ENCODE measurements around the gene ATP5MC3.
"Not testable (repeated sequence)": the region's sequence is repeated elsewhere in the genome, so short reads cannot be mapped to it uniquely, and the experiment has no call there.

Gene ATP5MC3

GRCh38 chr2:175181104-175181876 lies at the start of gene ATP5MC3:
Gene ATP5MC3, minus strand, starts transcription at chr2:175181710. Its CDS starts 317 bp downstream, at chr2:175181393.
- Histone ChIP-seq H3K9me3 (ENCODE audit: control insufficient read depth, low read depth, low read length) (no peaks in the 10 kb centered on the region), H3K27ac (ENCODE audit: low read length) (peak within 1 kb of the TSS; percentile 59), H3K4me3 (ENCODE audit: low read length) (peak within 1 kb of the TSS; percentile 98), H3K9ac (ENCODE audit: low read length) (peak within 1 kb of the TSS; percentile 90), H3K36me3 (ENCODE audit: control insufficient read depth, low read depth, low read length) (peaks cover 35% of the 10 kb centered on the region), H3K27me3 (ENCODE audit: control insufficient read depth, insufficient read depth, low read length) (no peaks in the 10 kb centered on the region), H3K4me1 (ENCODE audit: control insufficient read depth, low read depth, low read length) (peaks cover 5% of the 10 kb centered on the region)

- not testable (repeated sequence) for H3K4me1 ChIP-seq (ENCODE audit: control insufficient read depth, low read depth, low read length); H3K9ac ChIP-seq (ENCODE audit: low read length); H3K27me3 ChIP-seq (ENCODE audit: control insufficient read depth, insufficient read depth, low read length); H3K36me3 ChIP-seq (ENCODE audit: control insufficient read depth, low read depth, low read length); H3K9me3 ChIP-seq (ENCODE audit: control insufficient read depth, low read depth, low read length); H3K27ac ChIP-seq (ENCODE audit: low read length); H3K4me3 ChIP-seq (ENCODE audit: low read length)
Measured at GRCh38 chr2:175228601-175229000, 47.1 kb upstream of the ATP5MC3 start.

- Histone ChIP-seq H3K27ac (ENCODE audit: low read length) (no peak overlapping the region), H3K4me3 (ENCODE audit: low read length) (no peak overlapping the region), H3K4me1 (ENCODE audit: control insufficient read depth, low read depth, low read length) (no peaks in the 10 kb centered on the region), H3K9me3 (ENCODE audit: control insufficient read depth, low read depth, low read length) (no peaks in the 10 kb centered on the region), H3K9ac (ENCODE audit: low read length) (no peak overlapping the region), H3K27me3 (ENCODE audit: control insufficient read depth, insufficient read depth, low read length) (no peaks in the 10 kb centered on the region), H3K36me3 (ENCODE audit: control insufficient read depth, low read depth, low read length) (no peaks in the 10 kb centered on the region)
Measured at GRCh38 chr2:175228179-175228578, 46.7 kb upstream of the ATP5MC3 start.

DNA sequence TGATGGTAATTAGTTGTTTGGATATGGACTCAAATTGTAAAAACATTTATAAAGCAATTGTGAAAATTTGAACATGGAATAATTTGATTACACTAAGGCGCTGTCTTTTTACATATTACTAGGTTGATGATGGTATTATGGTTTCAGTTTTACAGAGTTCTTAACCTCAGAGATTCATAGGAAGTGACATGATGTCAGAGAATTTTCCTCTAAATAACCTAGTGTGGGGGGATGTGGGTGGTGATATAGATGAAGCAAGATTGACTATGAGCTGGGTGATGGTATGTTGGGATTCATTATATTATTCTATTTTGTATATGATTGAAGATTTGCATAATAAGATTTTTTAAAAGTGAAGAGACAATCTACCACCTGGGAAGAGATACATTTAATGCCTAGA lies 45.9 kb upstream of the ATP5MC3 start:
- no peak overlapping the region for H3K9ac ChIP-seq (ENCODE audit: low read length)
- no peaks in the 10 kb centered on the region for H3K27me3 ChIP-seq (ENCODE audit: control insufficient read depth, insufficient read depth, low read length)
- no peaks in the 10 kb centered on the region for H3K9me3 ChIP-seq (ENCODE audit: control insufficient read depth, low read depth, low read length)

DNA sequence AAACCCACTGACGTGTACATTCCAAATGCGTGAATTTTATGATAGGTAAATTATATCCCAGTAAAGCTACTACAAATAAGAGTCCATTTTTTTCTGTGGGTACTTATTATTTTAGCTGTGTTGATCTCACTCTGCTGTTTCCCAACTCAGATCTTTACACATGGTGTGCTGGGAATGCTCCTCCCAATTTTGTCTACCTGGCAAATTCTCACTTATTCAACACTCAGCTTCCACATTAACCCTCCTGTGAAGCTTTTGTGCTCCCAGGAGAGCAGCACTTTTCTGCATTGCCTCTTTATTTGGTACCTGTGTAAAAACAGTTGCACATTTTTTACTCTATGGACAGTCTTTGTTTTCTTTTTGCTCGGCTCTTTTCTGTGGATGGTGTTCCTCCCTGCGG lies 38.6 kb upstream of the ATP5MC3 start:
- no peaks in the 10 kb centered on the region for H3K9me3 ChIP-seq (ENCODE audit: control insufficient read depth, low read depth, low read length)
- H3K4me3 ChIP-seq (ENCODE audit: low read length) = no peak overlapping the region
- no peaks in the 10 kb centered on the region for H3K4me1 ChIP-seq (ENCODE audit: control insufficient read depth, low read depth, low read length)
- H3K9ac ChIP-seq (ENCODE audit: low read length) = no peak overlapping the region
- H3K27me3 ChIP-seq (ENCODE audit: control insufficient read depth, insufficient read depth, low read length) = no peaks in the 10 kb centered on the region
- no peak overlapping the region for H3K27ac ChIP-seq (ENCODE audit: low read length)
- no peaks in the 10 kb centered on the region for H3K36me3 ChIP-seq (ENCODE audit: control insufficient read depth, low read depth, low read length)

More for the DNA sequence above, 45.9 kb upstream of the ATP5MC3 start:
- Histone ChIP-seq H3K27ac (ENCODE audit: low read length) (no peak overlapping the region), H3K4me3 (ENCODE audit: low read length) (no peak overlapping the region), H3K4me1 (ENCODE audit: control insufficient read depth, low read depth, low read length) (no peaks in the 10 kb centered on the region), H3K36me3 (ENCODE audit: control insufficient read depth, low read depth, low read length) (no peaks in the 10 kb centered on the region)

DNA sequence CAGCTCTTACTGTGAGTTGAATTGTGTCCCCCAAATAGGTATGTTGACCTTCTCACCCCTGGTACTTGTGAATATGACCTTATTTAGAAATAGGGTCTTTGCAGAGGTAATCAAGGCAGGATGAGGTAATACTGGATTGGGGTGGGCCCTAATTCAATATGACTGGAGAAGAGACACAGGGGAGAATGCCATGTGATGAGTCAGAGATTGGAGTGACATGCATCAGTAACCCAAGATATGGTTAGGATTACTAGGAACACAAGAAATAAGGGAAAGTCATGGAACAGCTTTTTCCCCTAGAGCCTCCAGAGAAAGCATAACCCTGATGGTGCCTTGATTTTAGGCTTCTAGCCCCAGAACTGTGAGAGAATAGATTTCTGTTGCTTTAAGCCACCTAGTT lies 37.0 kb upstream of the ATP5MC3 start:
- Histone ChIP-seq H3K27me3 (ENCODE audit: control insufficient read depth, insufficient read depth, low read length) (no peaks in the 10 kb centered on the region), H3K9me3 (ENCODE audit: control insufficient read depth, low read depth, low read length) (no peaks in the 10 kb centered on the region), H3K9ac (ENCODE audit: low read length) (no peak overlapping the region), H3K4me1 (ENCODE audit: control insufficient read depth, low read depth, low read length) (no peaks in the 10 kb centered on the region), H3K27ac (ENCODE audit: low read length) (no peak overlapping the region), H3K4me3 (ENCODE audit: low read length) (no peak overlapping the region), H3K36me3 (ENCODE audit: control insufficient read depth, low read depth, low read length) (no peaks in the 10 kb centered on the region)

DNA sequence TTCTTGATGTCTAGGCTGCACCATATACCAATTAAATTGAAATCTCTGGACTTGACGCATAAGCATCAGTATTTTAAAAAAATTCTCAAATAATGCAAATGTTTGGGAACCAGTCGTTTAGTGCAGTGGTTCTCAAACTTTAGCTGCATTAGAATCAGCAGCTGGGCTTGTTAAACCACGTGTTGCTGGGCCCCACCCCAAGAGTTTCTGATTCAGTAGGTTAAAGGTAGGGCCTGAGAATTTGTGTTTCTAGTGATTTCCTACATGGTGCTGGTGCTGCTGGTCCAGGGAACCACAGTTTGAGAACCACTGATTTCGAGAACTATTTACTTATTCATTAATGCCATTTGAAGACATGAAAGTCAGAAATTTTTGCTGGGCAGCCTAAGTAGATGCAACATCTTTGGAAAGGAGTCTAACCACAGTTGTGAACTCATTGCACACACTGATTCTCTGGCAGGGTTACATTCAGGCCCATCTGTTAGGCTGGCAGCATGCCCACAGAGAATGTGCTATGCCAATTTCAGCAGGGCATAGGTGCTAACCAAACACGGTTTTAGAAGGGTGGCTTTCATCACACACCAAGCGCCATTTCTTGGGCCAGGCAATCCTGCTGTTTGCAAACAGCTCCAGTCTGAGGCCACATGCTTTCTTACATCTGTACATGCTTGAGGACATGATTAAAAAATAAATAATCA lies 26.4 kb upstream of the ATP5MC3 start:
- Histone ChIP-seq H3K27ac (ENCODE audit: low read length) (no peak overlapping the region), H3K4me1 (ENCODE audit: control insufficient read depth, low read depth, low read length) (no peaks in the 10 kb centered on the region), H3K9ac (ENCODE audit: low read length) (no peak overlapping the region), H3K27me3 (ENCODE audit: control insufficient read depth, insufficient read depth, low read length) (no peaks in the 10 kb centered on the region), H3K9me3 (ENCODE audit: control insufficient read depth, low read depth, low read length) (no peaks in the 10 kb centered on the region), H3K36me3 (ENCODE audit: control insufficient read depth, low read depth, low read length) (no peaks in the 10 kb centered on the region), H3K4me3 (ENCODE audit: low read length) (no peak overlapping the region)

DNA sequence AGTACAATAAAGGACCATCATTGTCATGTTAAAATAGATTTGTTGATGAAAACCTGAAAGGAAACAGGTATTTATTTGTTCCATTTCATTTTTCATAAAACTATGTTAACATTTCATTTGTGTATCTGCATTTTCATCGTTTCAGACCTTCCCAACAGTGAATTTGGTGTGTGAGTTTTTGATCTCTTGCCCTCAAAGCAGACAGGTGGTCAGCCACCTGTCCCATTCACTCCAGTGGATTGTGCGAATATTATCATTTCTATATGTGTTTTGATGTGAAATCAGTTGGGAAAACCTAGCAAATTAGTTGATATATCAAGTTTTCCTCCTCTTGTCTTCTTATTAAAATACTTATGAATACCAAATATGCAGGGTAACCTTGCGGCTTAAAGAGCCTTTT lies 25.4 kb upstream of the ATP5MC3 start:
- H3K9ac ChIP-seq (ENCODE audit: low read length) = no peak overlapping the region
- no peak overlapping the region for H3K27ac ChIP-seq (ENCODE audit: low read length)
- H3K4me1 ChIP-seq (ENCODE audit: control insufficient read depth, low read depth, low read length) = no peaks in the 10 kb centered on the region
- H3K4me3 ChIP-seq (ENCODE audit: low read length) = no peak overlapping the region
- no peaks in the 10 kb centered on the region for H3K36me3 ChIP-seq (ENCODE audit: control insufficient read depth, low read depth, low read length)
- no peaks in the 10 kb centered on the region for H3K9me3 ChIP-seq (ENCODE audit: control insufficient read depth, low read depth, low read length)
- no peaks in the 10 kb centered on the region for H3K27me3 ChIP-seq (ENCODE audit: control insufficient read depth, insufficient read depth, low read length)

- Histone ChIP-seq H3K4me3 (ENCODE audit: low read length) (no peak overlapping the region), H3K4me1 (ENCODE audit: control insufficient read depth, low read depth, low read length) (no peaks in the 10 kb centered on the region), H3K9ac (ENCODE audit: low read length) (no peak overlapping the region), H3K27ac (ENCODE audit: low read length) (no peak overlapping the region), H3K9me3 (ENCODE audit: control insufficient read depth, low read depth, low read length) (no peaks in the 10 kb centered on the region), H3K27me3 (ENCODE audit: control insufficient read depth, insufficient read depth, low read length) (no peaks in the 10 kb centered on the region), H3K36me3 (ENCODE audit: control insufficient read depth, low read depth, low read length) (no peaks in the 10 kb centered on the region)
Measured at GRCh38 chr2:175205523-175205922, 24.0 kb upstream of the ATP5MC3 start.

DNA sequence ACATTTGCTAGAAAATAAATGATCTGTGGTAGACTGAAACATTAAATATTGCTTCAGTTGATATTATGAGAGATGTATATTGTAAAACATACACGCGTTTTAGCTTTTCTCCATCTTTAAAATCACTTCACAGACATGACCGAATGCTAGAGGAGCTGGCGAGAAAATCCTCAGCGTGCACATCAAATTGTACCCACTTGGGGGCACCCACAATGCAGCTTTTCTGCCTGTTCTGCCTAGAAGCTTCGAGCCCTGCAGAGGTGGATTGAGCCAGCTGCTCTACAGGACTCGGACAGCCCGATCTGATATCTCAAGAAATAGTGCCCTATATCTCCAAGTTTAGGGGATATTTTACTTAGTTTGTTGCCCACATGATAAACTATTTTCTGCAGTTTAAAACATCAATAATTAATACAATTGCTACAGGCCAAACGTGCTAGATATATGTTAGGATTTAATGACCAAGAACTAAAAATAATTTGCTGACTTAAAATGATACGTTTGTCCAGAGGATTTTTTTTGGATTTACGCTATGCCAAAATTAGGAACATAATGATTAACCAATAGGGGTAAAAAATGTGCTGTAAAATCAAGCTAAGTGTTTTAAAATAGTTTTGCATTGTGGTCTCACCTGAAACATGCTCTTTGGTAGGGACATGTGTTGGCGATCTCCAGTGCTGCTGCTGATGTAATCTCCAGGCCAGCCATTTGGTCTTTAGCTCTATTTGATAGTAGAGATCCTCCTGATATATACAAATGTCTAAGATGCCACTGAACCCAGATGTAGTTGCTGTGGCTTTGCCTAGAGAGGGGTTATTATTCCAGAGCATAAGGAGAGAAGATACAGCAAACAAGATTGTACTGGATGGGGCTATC lies 22.3 kb upstream of the ATP5MC3 start:
- H3K36me3 ChIP-seq (ENCODE audit: control insufficient read depth, low read depth, low read length) = no peaks in the 10 kb centered on the region
- H3K4me3 ChIP-seq (ENCODE audit: low read length) = no peak overlapping the region
- H3K9ac ChIP-seq (ENCODE audit: low read length) = no peak overlapping the region

DNA sequence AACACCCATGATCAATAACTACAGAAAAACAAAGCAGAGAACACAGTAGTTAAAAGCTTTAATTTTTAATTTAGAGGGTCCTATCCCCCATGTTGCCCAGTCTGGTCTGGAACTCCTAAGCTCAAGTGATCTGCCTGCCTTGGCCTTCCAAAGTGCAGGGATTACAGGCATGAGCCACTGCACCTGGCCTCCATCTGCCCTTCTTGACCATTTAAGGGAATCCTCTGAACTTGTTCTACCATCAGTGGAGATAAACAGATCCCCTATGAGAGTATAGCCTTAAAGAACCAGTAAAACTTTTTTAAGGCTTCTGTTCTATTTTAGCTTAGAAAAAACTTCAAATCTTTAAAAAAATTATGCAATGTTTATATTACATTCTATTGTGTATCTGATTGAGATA lies 13.5 kb upstream of the ATP5MC3 start:
- no peaks in the 10 kb centered on the region for H3K27me3 ChIP-seq (ENCODE audit: control insufficient read depth, insufficient read depth, low read length)
- no peaks in the 10 kb centered on the region for H3K4me1 ChIP-seq (ENCODE audit: control insufficient read depth, low read depth, low read length)
- no peaks in the 10 kb centered on the region for H3K9me3 ChIP-seq (ENCODE audit: control insufficient read depth, low read depth, low read length)
- H3K27ac ChIP-seq (ENCODE audit: low read length) = no peak overlapping the region
- H3K36me3 ChIP-seq (ENCODE audit: control insufficient read depth, low read depth, low read length) = no peaks in the 10 kb centered on the region
- no peak overlapping the region for H3K9ac ChIP-seq (ENCODE audit: low read length)
- no peak overlapping the region for H3K4me3 ChIP-seq (ENCODE audit: low read length)

More for the DNA sequence above, 22.3 kb upstream of the ATP5MC3 start:
- Histone ChIP-seq H3K4me1 (ENCODE audit: control insufficient read depth, low read depth, low read length) (no peaks in the 10 kb centered on the region), H3K27ac (ENCODE audit: low read length) (no peak overlapping the region), H3K9me3 (ENCODE audit: control insufficient read depth, low read depth, low read length) (no peaks in the 10 kb centered on the region), H3K27me3 (ENCODE audit: control insufficient read depth, insufficient read depth, low read length) (no peaks in the 10 kb centered on the region)
